Uterus (tissue), 2 donors: ENCODE measurements around the gene TNFRSF18.

Experiments
- POLR2A ChIP-seq, 2 donors: fragments of 450-650 bp; IDR thresholded peaks; one replicate each; pipeline ENCODE4 v1.6.1; 2016; ENCODE audit warnings: antibody characterized with exemption in 2 of 2, mild to moderate bottlenecking in 1 of 2, moderate library complexity in 1 of 2
- TF ChIP-seq, protein P1 (sequence below), 4 experiments: fragments of 200-600 bp in 2 of 4; fragments of 450-650 bp in 2 of 4; sonication (generic) in 2 of 4; IDR thresholded peaks; one replicate each; pipeline ENCODE4 v1.5.1; 2016 to 2019; ENCODE audit warnings: antibody characterized with exemption in 4 of 4, mild to moderate bottlenecking in 2 of 4, moderate library complexity in 1 of 4

DNA sequence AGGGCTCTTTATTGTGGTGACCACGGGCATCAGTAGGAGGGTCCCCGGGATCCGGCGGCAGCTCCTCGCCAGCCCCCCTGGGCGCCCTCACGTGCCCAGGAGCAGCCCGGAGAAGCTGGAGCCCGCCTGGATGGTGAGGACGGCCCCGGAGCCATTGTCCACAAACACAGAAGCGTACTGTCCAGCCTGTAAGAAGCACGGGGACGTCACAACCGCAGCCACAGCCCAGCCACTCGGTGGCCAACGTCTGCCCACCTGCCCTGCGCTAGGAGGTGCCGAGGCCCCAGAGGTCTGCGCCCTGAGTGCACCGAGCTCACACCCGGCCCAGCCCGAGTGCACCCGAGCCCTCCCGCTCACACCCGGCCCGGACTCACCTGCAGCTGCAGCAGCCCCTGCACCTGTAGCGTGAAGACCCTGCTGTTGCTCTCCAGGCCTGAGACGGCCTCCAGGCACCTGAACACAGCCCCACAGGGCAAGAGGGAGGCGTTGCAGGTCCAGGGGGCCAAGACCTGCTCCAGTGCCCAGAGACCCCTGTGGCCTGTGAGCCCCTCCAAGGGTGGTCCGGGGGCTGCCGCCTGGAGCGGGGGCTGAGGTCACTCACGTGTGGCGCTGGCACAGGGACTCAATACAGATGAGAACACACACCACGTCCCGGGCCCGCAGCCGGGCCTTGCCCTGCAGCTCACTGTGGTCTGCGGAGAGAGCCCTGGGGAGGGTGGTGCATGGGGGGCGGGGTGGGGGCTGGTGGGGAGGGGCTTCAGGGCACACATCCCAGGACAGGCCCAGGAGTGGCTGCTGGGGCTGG lies 36.3 kb upstream of the TNFRSF18 start:
- TF ChIP-seq, protein P1, sequence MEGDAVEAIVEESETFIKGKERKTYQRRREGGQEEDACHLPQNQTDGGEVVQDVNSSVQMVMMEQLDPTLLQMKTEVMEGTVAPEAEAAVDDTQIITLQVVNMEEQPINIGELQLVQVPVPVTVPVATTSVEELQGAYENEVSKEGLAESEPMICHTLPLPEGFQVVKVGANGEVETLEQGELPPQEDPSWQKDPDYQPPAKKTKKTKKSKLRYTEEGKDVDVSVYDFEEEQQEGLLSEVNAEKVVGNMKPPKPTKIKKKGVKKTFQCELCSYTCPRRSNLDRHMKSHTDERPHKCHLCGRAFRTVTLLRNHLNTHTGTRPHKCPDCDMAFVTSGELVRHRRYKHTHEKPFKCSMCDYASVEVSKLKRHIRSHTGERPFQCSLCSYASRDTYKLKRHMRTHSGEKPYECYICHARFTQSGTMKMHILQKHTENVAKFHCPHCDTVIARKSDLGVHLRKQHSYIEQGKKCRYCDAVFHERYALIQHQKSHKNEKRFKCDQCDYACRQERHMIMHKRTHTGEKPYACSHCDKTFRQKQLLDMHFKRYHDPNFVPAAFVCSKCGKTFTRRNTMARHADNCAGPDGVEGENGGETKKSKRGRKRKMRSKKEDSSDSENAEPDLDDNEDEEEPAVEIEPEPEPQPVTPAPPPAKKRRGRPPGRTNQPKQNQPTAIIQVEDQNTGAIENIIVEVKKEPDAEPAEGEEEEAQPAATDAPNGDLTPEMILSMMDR (IDR thresholded peaks at IDR 0.05) = no peak
- TF ChIP-seq POLR2A (IDR thresholded peaks at IDR 0.05) = no peak
